AML-193 (cell line): ENCODE data around the gene CLDN7.

ENCODE experiments used
- DNase-seq, 2 experiments: peaks; one replicate each; lab custom pipeline; 2025; lab: John Stamatoyannopoulos, UW

The CLDN7 gene

DNA sequence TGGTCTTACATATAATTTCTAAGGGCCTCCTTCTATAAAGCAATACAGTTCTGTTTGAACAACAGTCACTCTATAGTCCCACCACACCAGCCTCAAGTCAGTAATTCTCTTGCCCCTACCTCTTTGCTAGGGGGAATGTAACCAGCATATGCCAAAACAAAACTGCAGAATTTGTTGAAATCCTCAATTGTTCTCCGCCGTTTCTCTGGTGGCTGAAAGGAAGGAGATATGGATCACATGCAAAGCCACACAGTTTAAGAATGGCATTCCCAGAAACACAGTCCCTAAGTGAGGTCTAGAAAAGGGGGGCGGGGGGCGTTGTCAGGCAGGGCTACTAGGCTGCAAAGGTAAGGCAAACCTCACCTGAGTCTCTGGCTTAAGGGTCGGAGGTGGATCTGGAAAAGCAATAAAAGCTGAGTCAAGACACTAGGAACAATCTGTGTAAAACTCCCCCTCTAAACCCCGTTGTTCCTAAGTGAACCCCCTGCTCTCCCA is 25.0 kb downstream of the CLDN7 start:
- no peak for DNase-seq

DNA sequence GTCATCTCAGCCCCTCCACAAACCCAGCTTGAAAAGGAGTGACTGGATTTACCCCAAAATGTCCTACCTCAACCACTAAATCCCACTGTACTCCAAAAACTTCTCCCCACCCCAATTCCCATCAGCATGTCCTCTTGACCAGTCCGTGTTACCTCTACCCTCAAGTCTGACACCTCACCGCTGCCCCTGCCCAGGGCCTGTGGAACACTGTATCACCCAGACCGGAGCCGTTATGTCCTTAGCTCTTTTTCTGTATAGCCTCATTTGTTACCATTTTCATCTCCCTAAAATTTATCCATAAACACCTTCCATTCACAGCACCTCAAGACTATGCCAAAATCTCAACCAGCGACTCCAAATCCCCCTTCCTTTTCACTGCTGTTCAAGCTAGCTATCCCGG is 25.5 kb downstream of the CLDN7 start:
- no peak for DNase-seq

GRCh38 chr17:7235693-7236665 is 26.3 kb downstream of the CLDN7 start:
- no peak for DNase-seq

GRCh38 chr17:7234083-7234951 is 28.0 kb downstream of the CLDN7 start, which contains the start of gene DVL2:
Gene DVL2 (minus strand): TSS chr17:7234517. CDS start chr17:7234262, 255 bp downstream.
- peak; percentile 45 to 67 for DNase-seq

- DNase-seq: no peak
Measured at GRCh38 chr17:7233701-7234082, 28.6 kb downstream of the CLDN7 start.

GRCh38 chr17:7232114-7232513 is 30.2 kb downstream of the CLDN7 start:
- DNase-seq: no peak

GRCh38 chr17:7229504-7229903 is 32.8 kb downstream of the CLDN7 start:
- DNase-seq: no peak

DNA sequence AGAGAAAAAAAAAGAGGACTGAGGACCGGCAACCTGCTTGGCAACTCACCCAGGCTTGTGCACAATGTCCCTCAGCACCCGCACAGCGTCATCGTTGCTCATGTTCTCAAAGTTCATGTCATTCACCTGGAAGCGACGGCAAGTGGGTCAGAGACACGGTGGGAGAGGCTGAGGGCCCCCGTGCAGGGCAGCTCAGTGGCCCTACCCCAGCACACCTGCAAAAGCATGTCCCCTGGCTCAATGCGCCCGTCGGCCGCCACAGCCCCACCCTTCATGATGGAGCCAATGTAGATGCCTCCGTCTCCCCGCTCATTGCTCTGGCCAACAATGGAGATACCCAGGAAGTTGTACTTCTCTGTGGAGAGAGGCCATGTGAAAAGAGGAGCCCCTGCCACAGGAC is 33.4 kb downstream of the CLDN7 start:
- DNase-seq: no peak

DNA sequence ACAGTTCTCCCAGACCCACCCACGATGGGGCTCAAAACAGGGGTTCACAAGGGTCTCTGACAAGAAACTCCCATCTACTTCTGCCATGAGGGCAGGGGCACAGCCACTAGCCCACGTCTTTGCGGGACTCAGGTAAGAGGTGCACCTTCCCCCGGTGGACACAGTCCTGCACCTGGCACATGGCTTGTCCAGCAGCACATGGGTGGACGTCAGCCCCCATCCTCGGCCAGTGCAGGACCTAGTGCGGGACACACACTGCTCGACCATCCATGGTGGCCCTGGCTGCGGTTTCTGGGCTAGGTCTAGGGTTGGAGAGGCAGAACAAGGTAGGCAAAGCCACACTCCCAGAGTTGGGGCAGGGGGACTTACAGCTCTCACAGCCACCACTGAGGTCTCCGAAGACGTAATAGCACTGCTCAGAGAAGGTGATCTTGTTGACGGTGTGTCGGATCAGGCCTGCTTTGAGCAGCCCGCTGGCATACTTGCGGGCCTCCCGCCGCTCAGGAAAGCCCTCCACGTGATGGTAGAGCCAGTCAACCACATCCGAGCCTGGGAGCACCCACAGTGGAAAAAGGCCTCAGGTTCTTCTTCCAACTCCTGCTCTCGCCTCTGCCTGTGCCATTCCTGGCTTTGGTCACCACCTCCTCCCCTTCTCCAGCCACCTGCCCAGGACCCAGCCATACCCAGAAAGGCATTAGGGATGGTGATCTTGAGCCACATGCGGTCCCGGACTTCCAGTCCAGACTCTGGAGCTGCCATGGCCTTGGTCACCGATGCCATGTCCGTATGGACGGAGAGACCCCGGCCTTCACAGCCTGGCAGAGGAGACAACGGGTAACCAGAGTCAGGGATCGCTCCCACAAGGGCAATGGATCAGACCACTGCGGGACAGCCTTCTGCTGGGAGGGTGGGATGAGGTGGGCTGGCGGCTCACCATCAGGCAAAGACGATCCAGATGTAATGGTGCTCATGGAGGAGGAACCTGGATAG is 35.3 kb downstream of the CLDN7 start:
- no peak for DNase-seq

DNA sequence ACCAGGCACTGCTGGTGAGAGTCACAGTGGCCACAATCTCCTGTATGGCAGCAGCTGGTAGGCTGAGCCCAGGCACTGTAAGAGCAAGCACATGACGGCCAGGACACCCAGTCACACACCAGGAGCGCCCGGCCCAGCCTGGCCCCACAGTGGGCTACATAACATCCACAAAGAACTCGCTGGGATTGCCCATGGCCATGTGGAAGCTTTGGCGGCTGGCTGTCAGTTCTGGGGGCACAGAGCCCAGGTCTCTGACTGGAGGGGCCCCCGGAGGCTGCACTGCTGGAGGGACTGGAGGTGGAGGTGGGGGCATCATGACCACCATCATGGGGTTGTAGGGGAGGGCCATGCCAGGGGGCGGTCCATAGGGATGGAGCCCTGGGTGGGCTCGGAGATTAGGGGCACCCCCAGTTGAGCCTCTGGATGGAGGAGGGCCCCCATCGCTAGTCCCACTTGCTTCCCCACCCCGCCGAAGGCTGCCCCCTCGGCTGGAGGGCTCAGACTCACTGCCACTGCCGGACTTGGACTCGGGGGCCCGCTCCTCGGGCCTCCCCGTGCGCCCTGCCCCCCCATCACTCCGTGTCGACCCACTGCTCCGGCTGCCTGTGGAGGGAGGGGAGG is 36.5 kb downstream of the CLDN7 start:
- DNase-seq: no peak

- no peak for DNase-seq
Measured at GRCh38 chr17:7224661-7225111, 37.6 kb downstream of the CLDN7 start.

DNA sequence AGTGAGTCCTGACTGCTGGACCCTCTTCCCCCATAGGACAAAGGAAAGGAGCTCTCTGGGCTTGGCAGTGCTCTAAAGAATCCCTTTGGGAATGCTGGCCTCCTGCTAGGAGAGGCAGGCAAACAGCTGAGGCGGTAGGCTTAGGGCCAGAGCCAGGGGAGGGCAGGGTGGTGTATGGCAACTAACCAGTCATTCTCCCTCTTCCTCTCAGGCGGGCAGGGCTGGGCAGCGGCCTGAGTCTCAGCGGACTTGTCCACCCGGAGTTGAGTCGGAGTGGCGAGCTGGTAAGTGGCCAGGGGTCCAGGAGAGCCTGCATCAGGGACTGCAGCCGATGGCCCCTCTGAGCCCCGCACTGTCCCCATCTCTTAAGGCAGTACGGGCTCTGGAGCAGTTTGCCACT is 38.2 kb downstream of the CLDN7 start:
- no peak for DNase-seq

DNA sequence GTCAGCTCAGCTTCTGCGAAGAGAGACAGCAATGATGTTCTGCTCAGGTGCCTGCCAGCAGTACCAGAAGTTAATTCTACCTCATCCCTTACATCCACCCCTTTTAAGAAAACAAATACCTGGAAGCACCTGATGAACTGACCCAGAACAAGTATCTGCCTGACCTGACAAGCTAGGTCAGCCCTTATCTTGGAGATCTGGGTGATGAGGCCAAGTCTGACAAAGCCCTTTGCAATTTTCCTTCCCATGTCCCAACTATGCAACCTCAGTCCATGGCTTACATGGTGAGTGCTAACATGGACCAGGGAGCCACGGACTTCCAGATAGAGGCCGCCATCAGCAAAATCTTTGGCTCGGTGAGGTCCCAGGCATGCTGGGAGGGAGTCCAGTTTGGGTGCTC is 38.9 kb downstream of the CLDN7 start:
- DNase-seq: no peak

- DNase-seq: no peak
Measured at GRCh38 chr17:7222972-7223292, 39.3 kb downstream of the CLDN7 start.

DNA sequence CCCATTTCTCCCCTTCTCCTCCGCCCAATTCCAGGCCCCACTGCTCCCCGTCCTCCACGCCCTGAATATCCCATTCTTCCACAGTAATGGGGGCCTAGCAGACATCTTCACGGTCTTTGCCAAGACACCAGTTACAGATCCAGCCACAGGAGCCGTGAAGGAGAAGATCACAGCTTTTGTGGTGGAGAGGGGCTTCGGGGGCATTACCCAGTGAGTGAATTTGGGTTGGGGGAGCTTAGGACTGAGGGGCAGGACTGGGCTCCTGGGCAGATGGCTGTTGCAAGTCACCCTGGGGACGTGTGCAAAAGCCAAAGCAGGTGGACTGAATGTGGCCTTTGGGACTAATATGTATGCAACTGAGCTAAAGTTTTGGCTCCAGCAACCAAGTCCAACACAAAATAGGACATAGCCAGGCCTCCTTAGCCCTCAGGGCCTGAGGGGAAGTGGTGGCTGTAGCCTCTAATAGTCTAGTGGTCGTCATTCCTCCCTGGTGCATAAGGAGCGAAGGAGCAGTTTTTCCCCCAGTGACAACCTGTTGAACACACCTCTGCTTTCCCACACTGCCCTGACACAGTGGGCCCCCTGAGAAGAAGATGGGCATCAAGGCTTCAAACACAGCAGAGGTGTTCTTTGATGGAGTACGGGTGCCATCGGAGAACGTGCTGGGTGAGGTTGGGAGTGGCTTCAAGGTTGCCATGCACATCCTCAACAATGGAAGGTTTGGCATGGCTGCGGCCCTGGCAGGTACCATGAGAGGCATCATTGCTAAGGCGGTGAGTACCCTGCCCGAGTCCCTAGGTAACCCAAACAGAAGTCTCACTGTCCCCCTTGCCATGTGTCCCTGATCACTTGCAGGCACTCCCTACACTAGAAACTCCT is 39.9 kb downstream of the CLDN7 start:
- DNase-seq: no peak

DNA sequence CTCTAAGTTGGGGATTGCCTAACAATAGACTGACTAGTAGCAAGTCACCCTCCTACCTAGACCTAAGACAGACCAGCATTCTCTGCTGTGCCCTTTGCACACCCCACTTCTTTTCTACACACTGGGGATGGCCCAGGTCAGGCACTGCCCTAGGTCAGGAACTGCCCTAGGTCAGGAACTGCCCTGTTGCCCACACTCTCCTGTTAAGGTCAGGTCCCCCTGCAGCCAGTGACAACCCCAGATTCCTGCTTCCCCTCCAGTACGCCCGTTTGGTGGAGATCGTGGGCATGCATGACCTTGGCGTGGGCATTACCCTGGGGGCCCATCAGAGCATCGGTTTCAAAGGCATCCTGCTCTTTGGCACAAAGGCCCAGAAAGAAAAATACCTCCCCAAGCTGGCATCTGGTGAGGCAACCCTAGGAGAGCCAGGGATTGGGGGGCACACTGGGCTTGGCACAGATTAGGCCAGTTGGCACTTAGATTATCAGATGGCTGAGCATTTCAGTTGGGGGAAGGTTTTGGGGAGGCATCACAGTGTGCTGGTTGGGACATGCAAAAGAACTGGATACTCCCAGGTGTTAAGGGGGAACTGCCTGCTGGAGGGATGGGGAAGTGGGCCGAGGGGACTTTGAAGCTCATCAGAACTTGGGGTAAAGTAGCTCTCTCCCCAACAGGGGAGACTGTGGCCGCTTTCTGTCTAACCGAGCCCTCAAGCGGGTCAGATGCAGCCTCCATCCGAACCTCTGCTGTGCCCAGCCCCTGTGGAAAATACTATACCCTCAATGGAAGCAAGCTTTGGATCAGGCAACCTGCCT is 40.8 kb downstream of the CLDN7 start:
- no peak for DNase-seq

GRCh38 chr17:7220593-7221277 is 41.5 kb downstream of the CLDN7 start:
- DNase-seq: peak; percentile 22 to 32

GRCh38 chr17:7219812-7220592 is 42.3 kb downstream of the CLDN7 start, which contains the start of the genes ACADVL and DLG4:
Gene ACADVL (plus strand): TSS chr17:7219938. CDS start chr17:7219985, 47 bp downstream.
Gene DLG4 (minus strand): TSS chr17:7219836.
- peak; percentile 19 to 54 for DNase-seq
